ENCODE results near the gene TMEM156. TPM values are rescaled to one million over a fixed set of nuclear protein-coding genes. Genes with fewer than 3 reads are reported as not detected.
A peak's percentile ranks its signal among the peaks of the same experiment; 100 is the strongest.

Gene TMEM156
- total and polyA plus RNA-seq, 2 of the 4 experiments (the other 2 are of a cell fraction), result 0.53 to 0.54 TPM

- TF ChIP-seq, protein P1, sequence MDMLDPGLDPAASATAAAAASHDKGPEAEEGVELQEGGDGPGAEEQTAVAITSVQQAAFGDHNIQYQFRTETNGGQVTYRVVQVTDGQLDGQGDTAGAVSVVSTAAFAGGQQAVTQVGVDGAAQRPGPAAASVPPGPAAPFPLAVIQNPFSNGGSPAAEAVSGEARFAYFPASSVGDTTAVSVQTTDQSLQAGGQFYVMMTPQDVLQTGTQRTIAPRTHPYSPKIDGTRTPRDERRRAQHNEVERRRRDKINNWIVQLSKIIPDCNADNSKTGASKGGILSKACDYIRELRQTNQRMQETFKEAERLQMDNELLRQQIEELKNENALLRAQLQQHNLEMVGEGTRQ (IDR thresholded peaks at IDR 0.05; ENCODE audit: low read depth, low read length), result 0 out of 2 replicates have a peak, but pooled peaks have one; percentile 9
- TF ChIP-seq CHD1 (IDR thresholded peaks at IDR 0.05; ENCODE audit: low read depth, low read length) (no peak), FOS (IDR thresholded peaks at IDR 0.05; ENCODE audit: low read depth, low read length) (0 out of 2 replicates have a peak, but pooled peaks have one; percentile 8), SMC3 (IDR thresholded peaks at IDR 0.05; ENCODE audit: low read depth, low read length) (no peak), POLR2A (IDR thresholded peaks at IDR 0.05; ENCODE audit: low read depth, low read length) (no peak)
- TF ChIP-seq, protein P2, sequence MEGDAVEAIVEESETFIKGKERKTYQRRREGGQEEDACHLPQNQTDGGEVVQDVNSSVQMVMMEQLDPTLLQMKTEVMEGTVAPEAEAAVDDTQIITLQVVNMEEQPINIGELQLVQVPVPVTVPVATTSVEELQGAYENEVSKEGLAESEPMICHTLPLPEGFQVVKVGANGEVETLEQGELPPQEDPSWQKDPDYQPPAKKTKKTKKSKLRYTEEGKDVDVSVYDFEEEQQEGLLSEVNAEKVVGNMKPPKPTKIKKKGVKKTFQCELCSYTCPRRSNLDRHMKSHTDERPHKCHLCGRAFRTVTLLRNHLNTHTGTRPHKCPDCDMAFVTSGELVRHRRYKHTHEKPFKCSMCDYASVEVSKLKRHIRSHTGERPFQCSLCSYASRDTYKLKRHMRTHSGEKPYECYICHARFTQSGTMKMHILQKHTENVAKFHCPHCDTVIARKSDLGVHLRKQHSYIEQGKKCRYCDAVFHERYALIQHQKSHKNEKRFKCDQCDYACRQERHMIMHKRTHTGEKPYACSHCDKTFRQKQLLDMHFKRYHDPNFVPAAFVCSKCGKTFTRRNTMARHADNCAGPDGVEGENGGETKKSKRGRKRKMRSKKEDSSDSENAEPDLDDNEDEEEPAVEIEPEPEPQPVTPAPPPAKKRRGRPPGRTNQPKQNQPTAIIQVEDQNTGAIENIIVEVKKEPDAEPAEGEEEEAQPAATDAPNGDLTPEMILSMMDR (conservative IDR thresholded peaks at IDR 0.05; ENCODE audit: low read depth, low read length), result no peak
These were observed 11.1 kb upstream of the TMEM156 start (continued) for GRCh38 chr4:39043058-39043860.

All from IMR-90 (cell line).